ENCODE data around the gene ZDHHC20. TPM values are rescaled to one million over a fixed set of nuclear protein-coding genes. Genes with fewer than 3 reads are reported as not detected.

ZDHHC20 gene
- total RNA-seq, 2 donors from 2014 or later = 85.2 to 94.1 TPM

DNA sequence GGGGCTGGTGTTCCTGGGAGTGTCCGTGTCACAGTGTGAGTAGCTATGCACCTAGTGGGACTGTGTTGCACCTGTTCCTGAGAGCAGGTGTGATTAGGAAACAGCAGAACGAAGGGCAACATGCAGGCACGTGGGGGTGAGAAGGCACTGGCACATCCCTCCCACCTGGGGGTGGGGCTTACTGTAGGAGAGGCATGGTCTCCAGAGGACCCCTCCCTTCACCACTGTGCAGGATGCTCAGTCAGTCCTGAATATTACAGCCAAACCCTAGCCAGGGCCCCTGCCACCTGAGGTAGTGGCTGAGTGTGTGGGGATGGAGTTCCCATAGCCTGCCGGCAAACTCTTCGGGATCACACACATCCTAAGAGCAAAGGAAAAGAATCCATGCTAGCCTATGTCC lies 99.2 kb downstream of the ZDHHC20 start:
- no peak overlapping the region for H3K4me3 Mint-ChIP-seq
- Histone ChIP-seq H3K36me3 (ENCODE audit: control insufficient read depth, insufficient read depth, low read length) (no peaks in the 10 kb centered on the region), H3K27ac (ENCODE audit: low read depth, low read length) (no peak overlapping the region), H3K4me1 (ENCODE audit: control insufficient read depth, insufficient read depth, low read length) (no peaks in the 10 kb centered on the region), H3K9ac (ENCODE audit: extremely low read depth, low read length, poor library complexity, severe bottlenecking) (no peak overlapping the region), H3K9me3 (ENCODE audit: control insufficient read depth, low read length) (peaks cover 11% of the 10 kb centered on the region), H3K4me3 (ENCODE audit: low read length) (no peak overlapping the region), H3K27me3 (ENCODE audit: control insufficient read depth, insufficient read depth, low read length, poor library complexity, severe bottlenecking) (no peaks in the 10 kb centered on the region)
- peaks cover 9% of the 10 kb centered on the region for H3K4me1 Mint-ChIP-seq
- H3K9me3 Mint-ChIP-seq = peaks cover 10% of the 10 kb centered on the region
- H3K36me3 Mint-ChIP-seq (ENCODE audit: low read depth) = no peaks in the 10 kb centered on the region
- no peak overlapping the region for H3K27ac Mint-ChIP-seq
- 87 to 91% methylated on average over 2 to 5 of the region's 5 CpGs for WGBS, 2 experiments (ENCODE audit: insufficient coverage in 1 of 2, insufficient read length in 1 of 2)
- DNase-seq = no peak
- TF ChIP-seq, protein P1, sequence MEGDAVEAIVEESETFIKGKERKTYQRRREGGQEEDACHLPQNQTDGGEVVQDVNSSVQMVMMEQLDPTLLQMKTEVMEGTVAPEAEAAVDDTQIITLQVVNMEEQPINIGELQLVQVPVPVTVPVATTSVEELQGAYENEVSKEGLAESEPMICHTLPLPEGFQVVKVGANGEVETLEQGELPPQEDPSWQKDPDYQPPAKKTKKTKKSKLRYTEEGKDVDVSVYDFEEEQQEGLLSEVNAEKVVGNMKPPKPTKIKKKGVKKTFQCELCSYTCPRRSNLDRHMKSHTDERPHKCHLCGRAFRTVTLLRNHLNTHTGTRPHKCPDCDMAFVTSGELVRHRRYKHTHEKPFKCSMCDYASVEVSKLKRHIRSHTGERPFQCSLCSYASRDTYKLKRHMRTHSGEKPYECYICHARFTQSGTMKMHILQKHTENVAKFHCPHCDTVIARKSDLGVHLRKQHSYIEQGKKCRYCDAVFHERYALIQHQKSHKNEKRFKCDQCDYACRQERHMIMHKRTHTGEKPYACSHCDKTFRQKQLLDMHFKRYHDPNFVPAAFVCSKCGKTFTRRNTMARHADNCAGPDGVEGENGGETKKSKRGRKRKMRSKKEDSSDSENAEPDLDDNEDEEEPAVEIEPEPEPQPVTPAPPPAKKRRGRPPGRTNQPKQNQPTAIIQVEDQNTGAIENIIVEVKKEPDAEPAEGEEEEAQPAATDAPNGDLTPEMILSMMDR (conservative IDR thresholded peaks at IDR 0.05) = no peak
- H3K27me3 Mint-ChIP-seq (ENCODE audit: insufficient read depth) = peaks cover 11% of the 10 kb centered on the region

DNA sequence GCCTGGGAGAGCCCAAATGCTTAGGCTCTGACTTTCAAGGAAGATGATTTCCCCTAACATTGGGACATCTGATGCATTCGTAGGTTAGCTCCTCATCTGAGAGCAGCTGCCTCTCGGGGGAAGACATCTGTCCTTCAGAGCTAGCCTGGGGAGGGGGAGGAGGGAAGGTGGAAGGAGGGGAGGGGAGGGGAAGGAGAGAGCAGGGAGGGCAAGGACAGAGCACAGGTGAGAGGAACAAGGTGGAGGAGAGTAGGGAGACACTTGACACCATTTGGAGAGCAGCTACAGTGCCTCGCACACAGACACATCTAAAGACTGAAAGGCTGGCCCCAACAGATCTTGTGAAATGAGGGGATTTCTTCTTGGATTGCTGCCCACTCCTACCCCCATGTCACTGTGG lies 103.8 kb downstream of the ZDHHC20 start:
- Histone ChIP-seq H3K9ac (ENCODE audit: extremely low read depth, low read length, poor library complexity, severe bottlenecking) (no peak overlapping the region), H3K27me3 (ENCODE audit: control insufficient read depth, insufficient read depth, low read length, poor library complexity, severe bottlenecking) (no peaks in the 10 kb centered on the region), H3K4me1 (ENCODE audit: control insufficient read depth, insufficient read depth, low read length) (no peaks in the 10 kb centered on the region), H3K4me3 (ENCODE audit: low read length) (no peak overlapping the region), H3K36me3 (ENCODE audit: control insufficient read depth, insufficient read depth, low read length) (no peaks in the 10 kb centered on the region), H3K9me3 (ENCODE audit: control insufficient read depth, low read length) (no peaks in the 10 kb centered on the region), H3K27ac (ENCODE audit: low read depth, low read length) (no peak overlapping the region)
- H3K27me3 Mint-ChIP-seq (ENCODE audit: insufficient read depth) = peaks cover 9% of the 10 kb centered on the region
- H3K36me3 Mint-ChIP-seq (ENCODE audit: low read depth) = no peaks in the 10 kb centered on the region
- DNase-seq = peak; percentile 48
- 75 to 100% methylated on average over 2 to 3 of the region's 3 CpGs for WGBS, 2 experiments (ENCODE audit: insufficient coverage in 1 of 2, insufficient read length in 1 of 2)
- no peak overlapping the region for H3K4me3 Mint-ChIP-seq
- H3K27ac Mint-ChIP-seq = no peak overlapping the region
- no peaks in the 10 kb centered on the region for H3K9me3 Mint-ChIP-seq
- H3K4me1 Mint-ChIP-seq = peaks cover 6% of the 10 kb centered on the region
- TF ChIP-seq, protein P1 (conservative IDR thresholded peaks at IDR 0.05) = no peak

DNA sequence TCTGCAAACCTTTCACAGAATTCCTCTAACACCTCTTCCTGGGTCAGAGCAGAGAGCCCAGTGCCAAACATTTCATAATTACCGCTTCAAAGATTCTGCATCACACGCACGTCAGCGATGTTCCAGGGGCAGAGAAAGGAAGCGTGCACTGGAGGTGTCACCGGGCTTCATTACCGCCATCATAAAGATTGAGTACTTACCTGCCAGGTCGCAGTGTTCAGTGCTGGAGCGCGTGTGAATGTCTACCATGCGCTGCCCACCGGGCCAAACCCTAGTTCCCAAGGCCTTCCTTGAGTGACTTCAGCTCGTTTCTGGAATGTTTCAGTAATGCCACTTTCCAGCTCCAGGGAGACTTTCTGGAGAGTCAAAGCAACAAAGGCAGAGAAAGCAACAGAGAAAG lies 104.4 kb downstream of the ZDHHC20 start:
- peaks cover 5% of the 10 kb centered on the region for H3K27me3 Mint-ChIP-seq (ENCODE audit: insufficient read depth)
- Histone ChIP-seq H3K9ac (ENCODE audit: extremely low read depth, low read length, poor library complexity, severe bottlenecking) (no peak overlapping the region), H3K9me3 (ENCODE audit: control insufficient read depth, low read length) (no peaks in the 10 kb centered on the region), H3K27me3 (ENCODE audit: control insufficient read depth, insufficient read depth, low read length, poor library complexity, severe bottlenecking) (no peaks in the 10 kb centered on the region), H3K4me1 (ENCODE audit: control insufficient read depth, insufficient read depth, low read length) (no peaks in the 10 kb centered on the region), H3K4me3 (ENCODE audit: low read length) (no peak overlapping the region), H3K27ac (ENCODE audit: low read depth, low read length) (no peak overlapping the region), H3K36me3 (ENCODE audit: control insufficient read depth, insufficient read depth, low read length) (no peaks in the 10 kb centered on the region)
- TF ChIP-seq, protein P1 (conservative IDR thresholded peaks at IDR 0.05) = no peak
- no peaks in the 10 kb centered on the region for H3K36me3 Mint-ChIP-seq (ENCODE audit: low read depth)
- H3K4me1 Mint-ChIP-seq = peaks cover 6% of the 10 kb centered on the region
- WGBS, 2 experiments (ENCODE audit: insufficient coverage in 1 of 2, insufficient read length in 1 of 2) = 92 to 93% methylated on average over 13 of the region's 13 CpGs
- H3K9me3 Mint-ChIP-seq = no peaks in the 10 kb centered on the region
- DNase-seq = no peak
- H3K4me3 Mint-ChIP-seq = no peak overlapping the region
- H3K27ac Mint-ChIP-seq = no peak overlapping the region

Data from endodermal cell (in vitro differentiated cells).